ENCODE measurements around the gene GJE1.

DNA sequence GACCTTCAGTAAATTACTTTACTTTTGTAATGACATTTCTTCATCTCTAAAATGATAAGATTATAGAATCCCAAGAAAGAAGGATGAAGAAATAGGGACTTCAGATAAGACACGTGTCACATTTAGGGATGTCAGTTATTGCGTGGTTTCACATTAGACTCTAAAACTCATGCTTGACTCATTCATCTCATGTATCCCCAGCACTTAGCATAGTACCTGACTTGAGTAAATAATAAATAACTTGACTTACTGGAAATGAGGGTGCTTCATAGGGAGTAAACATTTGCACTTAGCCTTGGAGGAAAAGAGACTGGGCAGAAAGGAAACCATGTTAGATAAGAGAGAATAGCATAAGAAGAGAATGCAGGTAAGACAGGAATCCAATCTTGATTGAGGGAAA, 51.6 kb downstream of the GJE1 start:
- TF ChIP-seq, protein P1, sequence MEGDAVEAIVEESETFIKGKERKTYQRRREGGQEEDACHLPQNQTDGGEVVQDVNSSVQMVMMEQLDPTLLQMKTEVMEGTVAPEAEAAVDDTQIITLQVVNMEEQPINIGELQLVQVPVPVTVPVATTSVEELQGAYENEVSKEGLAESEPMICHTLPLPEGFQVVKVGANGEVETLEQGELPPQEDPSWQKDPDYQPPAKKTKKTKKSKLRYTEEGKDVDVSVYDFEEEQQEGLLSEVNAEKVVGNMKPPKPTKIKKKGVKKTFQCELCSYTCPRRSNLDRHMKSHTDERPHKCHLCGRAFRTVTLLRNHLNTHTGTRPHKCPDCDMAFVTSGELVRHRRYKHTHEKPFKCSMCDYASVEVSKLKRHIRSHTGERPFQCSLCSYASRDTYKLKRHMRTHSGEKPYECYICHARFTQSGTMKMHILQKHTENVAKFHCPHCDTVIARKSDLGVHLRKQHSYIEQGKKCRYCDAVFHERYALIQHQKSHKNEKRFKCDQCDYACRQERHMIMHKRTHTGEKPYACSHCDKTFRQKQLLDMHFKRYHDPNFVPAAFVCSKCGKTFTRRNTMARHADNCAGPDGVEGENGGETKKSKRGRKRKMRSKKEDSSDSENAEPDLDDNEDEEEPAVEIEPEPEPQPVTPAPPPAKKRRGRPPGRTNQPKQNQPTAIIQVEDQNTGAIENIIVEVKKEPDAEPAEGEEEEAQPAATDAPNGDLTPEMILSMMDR (IDR thresholded peaks at IDR 0.05): no peak
- no peak for TF ChIP-seq POLR2A (IDR thresholded peaks at IDR 0.05)
